ENCODE data around the gene YPEL3.

YPEL3 gene

GRCh38 chr16:30092373-30093010 lies 3.5 kb downstream of the YPEL3 start (continued):
- TF ChIP-seq ZNF530 (tag by site-specific recombination; IDR thresholded peaks at IDR 0.05; ENCODE audit: low read depth) = no peak
- TF ChIP-seq, protein P1, sequence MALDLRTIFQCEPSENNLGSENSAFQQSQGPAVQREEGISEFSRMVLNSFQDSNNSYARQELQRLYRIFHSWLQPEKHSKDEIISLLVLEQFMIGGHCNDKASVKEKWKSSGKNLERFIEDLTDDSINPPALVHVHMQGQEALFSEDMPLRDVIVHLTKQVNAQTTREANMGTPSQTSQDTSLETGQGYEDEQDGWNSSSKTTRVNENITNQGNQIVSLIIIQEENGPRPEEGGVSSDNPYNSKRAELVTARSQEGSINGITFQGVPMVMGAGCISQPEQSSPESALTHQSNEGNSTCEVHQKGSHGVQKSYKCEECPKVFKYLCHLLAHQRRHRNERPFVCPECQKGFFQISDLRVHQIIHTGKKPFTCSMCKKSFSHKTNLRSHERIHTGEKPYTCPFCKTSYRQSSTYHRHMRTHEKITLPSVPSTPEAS (tag by site-specific recombination; IDR thresholded peaks at IDR 0.05) = no peak
- peak; percentile 65 for TF ChIP-seq ZNF660 (tag by site-specific recombination; IDR thresholded peaks at IDR 0.05)
- TF ChIP-seq, protein P2, sequence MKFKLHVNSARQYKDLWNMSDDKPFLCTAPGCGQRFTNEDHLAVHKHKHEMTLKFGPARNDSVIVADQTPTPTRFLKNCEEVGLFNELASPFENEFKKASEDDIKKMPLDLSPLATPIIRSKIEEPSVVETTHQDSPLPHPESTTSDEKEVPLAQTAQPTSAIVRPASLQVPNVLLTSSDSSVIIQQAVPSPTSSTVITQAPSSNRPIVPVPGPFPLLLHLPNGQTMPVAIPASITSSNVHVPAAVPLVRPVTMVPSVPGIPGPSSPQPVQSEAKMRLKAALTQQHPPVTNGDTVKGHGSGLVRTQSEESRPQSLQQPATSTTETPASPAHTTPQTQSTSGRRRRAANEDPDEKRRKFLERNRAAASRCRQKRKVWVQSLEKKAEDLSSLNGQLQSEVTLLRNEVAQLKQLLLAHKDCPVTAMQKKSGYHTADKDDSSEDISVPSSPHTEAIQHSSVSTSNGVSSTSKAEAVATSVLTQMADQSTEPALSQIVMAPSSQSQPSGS (tag by site-specific recombination; IDR thresholded peaks at IDR 0.05; ENCODE audit: low read depth) = no peak
- TF ChIP-seq ZNF677 (tag by site-specific recombination; IDR thresholded peaks at IDR 0.05) = no peak
- no peak for TF ChIP-seq ZNF670 (tag by site-specific recombination; IDR thresholded peaks at IDR 0.05; ENCODE audit: low read depth)
- TF ChIP-seq HOXC10 (CRISPR knock-in tag; IDR thresholded peaks at IDR 0.05) = no peak
- no peak for TF ChIP-seq ZNF521 (tag by site-specific recombination; IDR thresholded peaks at IDR 0.05)
- 0 out of 2 replicates have a peak, but pooled peaks have one; percentile 31 for TF ChIP-seq ZBTB20 (tag by site-specific recombination; IDR thresholded peaks at IDR 0.05)
- TF ChIP-seq OVOL3 (tag by site-specific recombination; IDR thresholded peaks at IDR 0.05) = no peak
- no peak for TF ChIP-seq ZNF843 (tag by site-specific recombination; IDR thresholded peaks at IDR 0.05)
- TF ChIP-seq ZSCAN30 (tag by site-specific recombination; IDR thresholded peaks at IDR 0.05) = peak; percentile 30
- no peak for TF ChIP-seq ZNF23 (tag by site-specific recombination; IDR thresholded peaks at IDR 0.05; ENCODE audit: borderline replicate concordance)
- TF ChIP-seq ZNF274 (IDR thresholded peaks at IDR 0.05; ENCODE audit: low read length) = no peak
- no peak for TF ChIP-seq ZNF274 (tag by site-specific recombination; IDR thresholded peaks at IDR 0.05; ENCODE audit: borderline replicate concordance)
- TF ChIP-seq ZSCAN5A (tag by site-specific recombination; IDR thresholded peaks at IDR 0.05) = peak; percentile 9; the same call in 1 of the 2 replicates
- no peak for TF ChIP-seq SALL2 (tag by site-specific recombination; IDR thresholded peaks at IDR 0.05; ENCODE audit: borderline replicate concordance)
- 0 out of 2 replicates have a peak, but pooled peaks have one; percentile 7 for TF ChIP-seq SCRT1 (tag by site-specific recombination; IDR thresholded peaks at IDR 0.05; ENCODE audit: borderline replicate concordance)
- no peak for TF ChIP-seq PRDM1 (tag by site-specific recombination; IDR thresholded peaks at IDR 0.05)
- peak; percentile 50 for TF ChIP-seq YY1 (tag by site-specific recombination; IDR thresholded peaks at IDR 0.05)
- TF ChIP-seq ZNF555 (tag by site-specific recombination; conservative IDR thresholded peaks at IDR 0.05) = no peak
- no peak; the same call in none of the 2 replicates for TF ChIP-seq ZBTB11 (tag by site-specific recombination; conservative IDR thresholded peaks at IDR 0.05; ENCODE audit: low read depth)
- no peak; the same call in 1 of the 2 replicates for TF ChIP-seq PRDM4 (tag by site-specific recombination; IDR thresholded peaks at IDR 0.05)
- 0 out of 2 replicates have a peak, but pooled peaks have one; percentile 8 for TF ChIP-seq ZNF610 (tag by site-specific recombination; IDR thresholded peaks at IDR 0.05; ENCODE audit: borderline replicate concordance)
- TF ChIP-seq, protein P3, sequence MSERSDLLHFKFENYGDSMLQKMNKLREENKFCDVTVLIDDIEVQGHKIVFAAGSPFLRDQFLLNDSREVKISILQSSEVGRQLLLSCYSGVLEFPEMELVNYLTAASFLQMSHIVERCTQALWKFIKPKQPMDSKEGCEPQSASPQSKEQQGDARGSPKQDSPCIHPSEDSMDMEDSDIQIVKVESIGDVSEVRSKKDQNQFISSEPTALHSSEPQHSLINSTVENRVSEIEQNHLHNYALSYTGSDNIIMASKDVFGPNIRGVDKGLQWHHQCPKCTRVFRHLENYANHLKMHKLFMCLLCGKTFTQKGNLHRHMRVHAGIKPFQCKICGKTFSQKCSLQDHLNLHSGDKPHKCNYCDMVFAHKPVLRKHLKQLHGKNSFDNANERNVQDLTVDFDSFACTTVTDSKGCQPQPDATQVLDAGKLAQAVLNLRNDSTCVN (tag by site-specific recombination; optimal IDR thresholded peaks at IDR 0.05) = no peak
- TF ChIP-seq BCL6B (tag by site-specific recombination; IDR thresholded peaks at IDR 0.05) = no peak
- no peak for TF ChIP-seq GFI1B (tag by site-specific recombination; IDR thresholded peaks at IDR 0.05)

Measured in HEK293 (cell line).